CD4-positive, alpha-beta T cell treated with Interferon gamma for 1 hour (primary cell): ENCODE results near the gene FAM120A.
A peak's percentile ranks its signal among the peaks of the same experiment; 100 is the strongest.

Experiments
- DNase-seq: peaks from one replicate; pipeline ENCODE4 v3.0.0-alpha.2; 2020

Gene FAM120A

GRCh38 chr9:93565089-93565488 lies 113.6 kb downstream of the FAM120A start:
- no peak for DNase-seq

- peak; percentile 97 for DNase-seq
Measured at GRCh38 chr9:93566408-93567270, 115.2 kb downstream of the FAM120A start.

- DNase-seq: no peak
Measured at GRCh38 chr9:93567271-93567959, 115.9 kb downstream of the FAM120A start.

DNA sequence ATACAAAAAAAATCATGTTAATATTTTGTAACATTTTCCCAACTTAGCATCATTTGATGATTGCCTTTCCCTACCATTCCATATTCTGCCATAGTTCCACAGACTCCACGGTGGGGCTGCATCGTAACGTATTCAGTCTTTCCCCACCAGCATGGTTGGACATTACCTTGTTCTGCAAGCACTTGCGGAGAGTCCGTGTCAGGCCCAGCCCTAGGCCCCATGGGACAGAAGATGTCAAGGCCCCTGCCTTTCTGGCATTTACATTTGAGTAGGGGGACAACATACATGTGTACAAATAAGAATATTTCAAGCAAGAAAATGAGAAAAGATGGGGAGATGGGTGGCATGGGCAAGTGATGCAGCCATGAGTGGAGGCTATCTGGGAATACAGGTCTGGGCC lies 116.7 kb downstream of the FAM120A start:
- no peak for DNase-seq

- no peak for DNase-seq
Measured at GRCh38 chr9:93569621-93570174, 118.2 kb downstream of the FAM120A start.

DNA sequence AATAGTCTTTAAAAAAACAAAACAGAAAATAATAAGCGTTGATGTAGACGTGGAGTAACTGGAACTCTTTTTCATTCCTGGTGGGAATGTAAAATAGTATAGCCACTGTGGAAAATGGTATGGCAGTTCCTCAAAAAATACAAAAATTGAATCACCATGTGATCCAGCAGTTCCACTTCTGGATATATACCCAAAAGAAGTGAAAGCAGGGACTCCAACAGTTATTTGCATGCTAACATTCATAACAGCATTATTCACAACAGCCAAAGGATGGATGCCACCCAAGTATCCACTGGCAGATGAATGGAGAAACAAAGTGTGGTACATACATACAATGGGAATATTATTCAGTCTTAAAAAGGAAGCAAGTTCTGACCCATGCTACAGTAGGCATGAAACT lies 120.7 kb downstream of the FAM120A start:
- DNase-seq: no peak

- DNase-seq: no peak
Measured at GRCh38 chr9:93572636-93573515, 121.4 kb downstream of the FAM120A start.

- no peak for DNase-seq
Measured at GRCh38 chr9:93573516-93573828, 122.0 kb downstream of the FAM120A start.

DNA sequence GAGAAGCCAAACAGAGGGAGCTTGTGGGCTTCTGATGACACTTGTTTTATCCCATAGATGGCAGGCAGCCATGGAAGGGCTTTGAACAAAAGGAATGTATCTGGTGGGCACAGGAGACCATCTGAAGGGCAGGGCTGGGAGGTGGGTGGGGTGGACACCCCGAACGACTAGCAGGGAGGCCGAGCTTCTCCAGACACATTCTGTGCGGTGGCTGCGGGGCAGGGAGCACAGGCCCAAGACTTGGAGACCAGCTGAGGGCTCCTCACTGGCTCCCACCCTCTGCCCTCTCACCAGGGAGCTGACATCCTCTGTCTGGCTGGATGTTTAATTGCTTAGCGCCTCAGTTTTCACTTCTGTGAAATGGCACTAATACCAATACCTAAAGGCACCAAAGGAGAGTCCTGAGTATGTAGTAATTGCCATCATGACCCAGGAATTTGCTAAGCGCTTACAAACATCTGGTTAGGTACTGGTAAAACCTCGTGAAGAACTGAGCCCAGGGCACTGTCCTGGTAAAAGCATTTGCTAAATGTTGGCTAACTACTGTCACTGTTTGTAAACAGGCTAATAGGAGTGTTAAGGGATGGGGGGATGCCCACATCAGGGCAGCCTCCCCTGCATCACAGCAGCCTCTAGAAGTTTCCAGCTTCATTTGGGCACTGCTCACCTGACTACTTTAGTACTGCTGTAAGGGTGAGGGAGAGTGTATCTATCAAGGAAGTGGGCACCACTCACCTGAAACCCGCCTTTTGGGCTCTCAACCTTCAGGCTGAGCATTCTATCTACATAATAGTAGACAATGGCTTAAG lies 122.8 kb downstream of the FAM120A start:
- no peak for DNase-seq

- DNase-seq: no peak
Measured at GRCh38 chr9:93574900-93575795, 123.7 kb downstream of the FAM120A start.

DNA sequence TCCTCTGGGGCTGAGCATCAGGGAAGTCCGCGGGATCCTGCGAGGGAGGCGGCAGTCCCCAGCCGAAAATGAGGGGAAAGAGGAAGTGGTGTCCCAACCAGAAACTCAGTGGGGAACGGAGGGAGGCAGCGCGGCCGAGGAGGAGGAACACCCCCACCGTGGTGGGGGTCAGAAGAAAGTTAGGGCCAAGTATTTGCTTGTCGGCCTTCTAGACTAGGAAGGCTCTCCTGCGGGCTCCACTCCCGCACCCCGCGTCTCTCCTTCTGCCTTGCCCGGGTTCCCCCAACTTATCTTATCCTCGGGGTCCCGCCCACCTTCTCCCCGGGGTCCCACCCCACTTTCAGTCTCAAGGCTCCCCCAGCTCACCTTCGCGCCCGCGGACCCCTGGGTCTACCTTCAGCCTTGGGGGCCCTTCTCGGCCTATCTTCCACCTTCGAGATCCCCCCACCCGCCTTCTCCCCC lies 124.3 kb downstream of the FAM120A start:
- peak; percentile 58 for DNase-seq

DNA sequence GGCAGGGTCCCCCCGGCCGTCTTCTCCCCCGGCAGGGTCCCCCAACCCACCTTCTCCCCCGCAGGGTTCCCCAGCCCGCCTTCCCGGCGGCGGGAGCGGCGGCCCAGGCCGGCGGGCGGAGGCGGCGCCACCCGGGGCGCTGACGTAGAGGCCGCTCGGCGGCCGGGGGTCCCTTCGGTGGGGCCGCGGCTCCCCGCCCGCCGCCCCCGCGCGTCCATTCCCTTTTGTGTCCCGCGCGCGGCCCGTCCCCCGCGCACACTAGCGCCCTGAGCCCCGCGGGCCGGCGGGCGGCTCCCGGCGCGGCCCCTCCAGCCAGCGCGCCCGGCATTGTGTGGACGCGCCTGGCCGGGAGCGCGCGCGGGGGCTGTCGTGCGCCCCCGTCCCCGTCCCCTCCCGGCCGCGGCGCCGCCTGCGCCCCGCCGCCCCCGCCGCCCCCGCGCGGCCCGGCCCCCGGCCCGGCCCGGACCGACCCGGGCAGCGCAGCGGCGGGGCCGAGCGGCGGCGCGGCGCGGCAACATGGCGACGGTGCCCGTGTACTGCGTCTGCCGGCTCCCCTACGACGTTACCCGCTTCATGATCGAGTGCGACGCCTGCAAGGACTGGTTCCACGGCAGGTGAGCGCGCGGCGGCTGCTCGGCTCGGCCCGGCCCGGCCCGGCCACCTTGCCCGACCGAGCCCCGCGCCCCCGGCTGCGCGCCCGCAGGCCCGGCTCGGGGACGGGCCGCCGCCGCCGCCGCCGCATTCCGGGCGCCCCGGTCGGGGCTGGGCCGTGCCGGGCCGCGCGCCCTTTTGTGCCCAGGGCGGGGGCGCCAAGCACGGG lies 125.0 kb downstream of the FAM120A start, which contains the start of gene PHF2:
Gene PHF2 (plus strand): TSS at position 327 of the 820 bp plus-strand sequence. CDS start 190 bp downstream, at position 517.
- DNase-seq: peak; percentile 27

DNA sequence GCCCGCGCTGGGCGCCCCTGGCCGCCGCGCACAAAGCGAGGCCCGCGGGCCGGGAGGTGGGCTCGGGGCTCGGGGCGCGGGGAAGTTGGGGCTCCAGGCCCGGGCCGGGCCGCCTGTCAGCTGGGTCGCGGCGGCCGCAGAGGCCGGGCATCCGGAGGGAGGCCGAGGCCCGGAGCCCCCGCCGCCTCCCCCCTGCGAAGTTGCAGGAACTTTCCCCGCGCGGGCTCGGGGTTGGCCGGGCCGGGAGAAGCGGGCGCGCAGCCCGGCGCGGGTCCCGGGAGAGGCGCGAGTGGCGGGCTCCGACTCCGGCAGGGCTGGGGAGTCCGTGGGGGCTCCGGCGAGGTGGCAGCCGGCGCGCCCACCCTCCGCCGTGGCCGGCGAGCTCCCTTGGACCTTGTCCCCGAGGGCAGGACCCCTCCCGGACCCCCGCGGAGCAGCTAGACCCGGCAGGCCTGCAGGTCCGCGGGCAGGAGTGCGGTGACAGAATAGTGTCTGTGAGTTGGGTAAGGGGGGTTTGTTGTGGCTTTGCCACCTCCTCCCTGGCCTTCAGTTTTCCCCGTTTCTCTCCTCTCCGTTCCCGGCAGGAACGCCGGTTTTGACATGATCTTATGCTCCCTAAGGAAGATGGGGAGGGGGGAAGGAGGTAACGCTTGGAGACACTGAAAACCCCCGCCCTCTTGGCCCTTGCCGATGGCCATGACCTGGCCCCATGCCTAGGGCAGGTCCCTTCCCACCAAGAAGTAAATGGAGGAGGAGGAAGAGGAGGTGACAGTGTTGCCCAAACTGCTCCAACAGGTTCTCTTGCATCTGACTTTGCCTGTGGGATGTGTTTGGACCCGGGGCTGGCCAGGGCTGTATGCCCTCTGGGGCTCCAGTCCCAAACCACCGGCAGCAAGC lies 125.8 kb downstream of the FAM120A start:
- no peak for DNase-seq

- no peak for DNase-seq
Measured at GRCh38 chr9:93577975-93578682, 126.6 kb downstream of the FAM120A start.

- DNase-seq: no peak
Measured at GRCh38 chr9:93578844-93579243, 127.4 kb downstream of the FAM120A start.

DNA sequence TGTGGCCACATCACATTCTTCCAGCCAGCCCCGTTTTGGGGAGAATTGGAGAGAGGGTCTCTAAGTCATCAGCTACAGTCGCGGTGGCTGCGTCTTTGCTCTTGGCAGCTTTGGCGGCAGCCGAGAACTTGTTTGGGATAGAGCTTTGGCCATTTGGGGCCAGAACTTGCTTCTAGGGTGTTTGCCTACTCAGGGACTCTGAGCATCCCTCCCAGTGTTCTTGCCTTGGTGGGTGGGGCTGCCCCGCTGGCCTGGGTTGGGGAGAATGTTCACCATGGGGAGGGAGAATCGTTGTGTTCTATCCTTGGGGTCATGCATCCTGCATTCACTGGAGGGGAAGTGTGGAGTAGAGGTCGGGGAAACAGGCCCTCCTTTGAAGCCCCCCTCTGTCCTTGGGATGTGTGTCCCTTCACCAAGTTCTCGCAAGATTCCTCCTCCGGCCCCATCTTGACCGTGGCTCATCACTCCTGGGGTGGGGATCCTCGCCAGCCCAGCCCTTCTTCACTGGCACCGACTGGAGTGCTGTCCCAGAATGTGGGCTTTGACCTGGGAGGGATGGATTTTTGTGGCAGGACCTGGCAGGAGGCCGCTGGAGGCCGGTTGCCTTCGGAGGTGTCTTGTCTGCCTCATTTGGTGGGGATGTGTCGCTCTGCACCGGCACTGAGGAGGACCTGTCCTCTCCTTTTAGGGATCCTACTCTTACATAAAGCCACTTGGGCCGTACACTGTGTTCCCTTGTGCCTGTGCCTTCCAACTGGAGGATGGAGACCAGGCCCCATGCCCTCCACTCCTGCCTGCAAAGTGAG lies 128.4 kb downstream of the FAM120A start:
- no peak for DNase-seq

- DNase-seq: no peak
Measured at GRCh38 chr9:93580654-93581380, 129.3 kb downstream of the FAM120A start.
